IMR-90 (cell line): Measurements from ENCODE around the gene WHRN. TPM values are rescaled to one million over a fixed set of nuclear protein-coding genes. Genes with fewer than 3 reads are reported as not detected.

Experiments used
- ATAC-seq: fragments of 200-7000 bp; cut with Tn5 transposase; 2 replicates; pipeline ENCODE4 v1.9.1; 2020; ENCODE audit warnings: low read depth, mild to moderate bottlenecking, moderate library complexity
- BruUV-seq: library from RNA; stranded (reverse); fragments of 400-500 nt; replicated peaks from 2 replicates; lab custom pipeline; 2021; lab: Mats Ljungman, UMichigan
- CTCF ChIA-PET: fragments of 300-600 bp; formaldehyde crosslinking; extraction: SDS; loops from one replicate; lab custom pipeline; 2021; ENCODE audit warnings: antibody characterized with exemption; lab: Yijun Ruan, JAX
- POLR2A ChIA-PET: fragments of 300-600 bp; sonication (Branson Sonifier 250); formaldehyde crosslinking; loops from one replicate; lab custom pipeline; 2022; ENCODE audit warnings: antibody characterized with exemption; ENCODE audit not compliant: unreplicated experiment; lab: Charles Lee
- DNase-seq: peaks from one replicate; pipeline ENCODE4 v3.0.0; 2013
- H2AFZ ChIP-seq: replicated peaks from 2 replicates; pipeline ENCODE3; 2013; ENCODE audit warnings: low read length, mild to moderate bottlenecking; ENCODE audit not compliant: poor library complexity
- H2AK5ac ChIP-seq: 2 replicates; pipeline ENCODE4 v1.6.1; 2013; ENCODE audit warnings: low read depth, low read length, inconsistent platforms
- H2AK9ac ChIP-seq: replicated peaks from 2 replicates; pipeline ENCODE3; 2013; ENCODE audit warnings: mild to moderate bottlenecking, low read depth, low read length, moderate library complexity; ENCODE audit not compliant: poor library complexity
- H2BK120ac ChIP-seq: 2 replicates; pipeline ENCODE4 v1.6.1; 2013; ENCODE audit warnings: low read depth, low read length, inconsistent platforms
- H2BK15ac ChIP-seq: 3 replicates; pipeline ENCODE4 v1.6.1; 2013; ENCODE audit warnings: low read depth, low read length, inconsistent platforms
- H2BK20ac ChIP-seq: 2 replicates; pipeline ENCODE4 v1.6.1; 2013; ENCODE audit warnings: low read depth, mild to moderate bottlenecking, inconsistent platforms, low read length, moderate library complexity
- H2BK5ac ChIP-seq: 2 replicates; pipeline ENCODE4 v1.6.1; 2013; ENCODE audit warnings: mild to moderate bottlenecking, low read depth, low read length, inconsistent platforms; ENCODE audit not compliant: poor library complexity, severe bottlenecking
- H3K14ac ChIP-seq: replicated peaks from 2 replicates; pipeline ENCODE4 v1.6.1; 2013; ENCODE audit warnings: low read depth, low read length, inconsistent platforms
- H3K18ac ChIP-seq: 2 replicates; pipeline ENCODE4 v1.6.1; 2013; ENCODE audit warnings: low read depth, low read length, control low read depth
- H3K23ac ChIP-seq: 2 replicates; pipeline ENCODE4 v1.6.1; 2013; ENCODE audit warnings: low read depth, low read length, inconsistent platforms
- H3K27ac ChIP-seq: 2 replicates; pipeline ENCODE4 v1.5.1; 2013; ENCODE audit warnings: mild to moderate bottlenecking, control low read depth, low read length; ENCODE audit not compliant: insufficient read depth
- H3K27me3 ChIP-seq: 2 replicates; pipeline ENCODE4 v1.6.1; 2013; ENCODE audit warnings: low read length; ENCODE audit not compliant: control insufficient read depth, insufficient read depth
- H3K36me3 ChIP-seq: 2 replicates; pipeline ENCODE4 v1.6.1; 2013; ENCODE audit warnings: low read length, mixed read lengths; ENCODE audit not compliant: control insufficient read depth, insufficient read depth
- H3K4ac ChIP-seq: 2 replicates; pipeline ENCODE4 v1.6.1; 2013; ENCODE audit warnings: low read depth, low read length, inconsistent platforms
- H3K4me1 ChIP-seq: 2 replicates; pipeline ENCODE4 v1.6.1; 2013; ENCODE audit warnings: low read length, mixed read lengths; ENCODE audit not compliant: control insufficient read depth, insufficient read depth
- H3K4me2 ChIP-seq: 2 replicates; pipeline ENCODE4 v1.6.1; 2013; ENCODE audit warnings: low read depth, mild to moderate bottlenecking, control low read depth, low read length, moderate library complexity
- H3K4me3 ChIP-seq: 2 replicates; pipeline ENCODE4 v1.5.1; 2013; ENCODE audit warnings: low read depth, mild to moderate bottlenecking, control low read depth, low read length, moderate library complexity; ENCODE audit not compliant: insufficient read depth
- H3K56ac ChIP-seq: 2 replicates; pipeline ENCODE4 v1.6.1; 2013; ENCODE audit warnings: low read length, inconsistent platforms; ENCODE audit not compliant: insufficient read depth; ENCODE audit errors: extremely low read depth
- H3K79me1 ChIP-seq, 2 experiments: 2 replicates each; pipeline ENCODE4 v1.6.1; 2013; ENCODE audit warnings: low read length in 2 of 2, inconsistent platforms in 1 of 2, low read depth in 1 of 2
- H3K9ac ChIP-seq: 2 replicates; pipeline ENCODE4 v1.6.1; 2013; ENCODE audit warnings: low read depth, low read length, control low read depth
- H3K9me1 ChIP-seq: 2 replicates; pipeline ENCODE4 v1.6.1; 2013; ENCODE audit warnings: low read length, inconsistent platforms; ENCODE audit not compliant: insufficient read depth
- H3K9me3 ChIP-seq: 2 replicates; pipeline ENCODE4 v1.6.1; 2013; ENCODE audit warnings: low read length; ENCODE audit not compliant: control insufficient read depth, insufficient read depth
- H4K20me1 ChIP-seq: 2 replicates; pipeline ENCODE4 v1.6.1; 2013; ENCODE audit warnings: low read length, inconsistent platforms; ENCODE audit not compliant: insufficient read depth
- H4K5ac ChIP-seq: 2 replicates; pipeline ENCODE4 v1.6.1; 2013; ENCODE audit warnings: mild to moderate bottlenecking, low read depth, low read length, control low read depth
- H4K8ac ChIP-seq, 2 experiments: 2 replicates each; pipeline ENCODE4 v1.6.1; 2013; ENCODE audit warnings: low read depth in 2 of 2, low read length in 2 of 2, control low read depth in 1 of 2, inconsistent platforms in 1 of 2
- H4K91ac ChIP-seq: 2 replicates; pipeline ENCODE4 v1.6.1; 2013; ENCODE audit warnings: low read depth, low read length, inconsistent platforms; ENCODE audit not compliant: insufficient read depth
- BHLHE40 ChIP-seq: fragments of 150-350 bp; IDR thresholded peaks from 2 replicates; pipeline ENCODE4 v1.6.1; 2016; ENCODE audit warnings: mild to moderate bottlenecking, low read depth, low read length
- RCOR1 ChIP-seq: IDR thresholded peaks from 2 replicates; pipeline ENCODE4 v1.6.1; 2012; ENCODE audit warnings: mild to moderate bottlenecking, low read length, improper control_type of control experiment; ENCODE audit not compliant: insufficient replicate concordance
- WGBS, 2 experiments: methylation state at CpG; one replicate each; pipeline versions ENCODE4 v1.1.5 to v1.1.7; 2013; ENCODE audit warnings: missing lambda C conversion rate in 2 of 2; ENCODE audit not compliant: insufficient read length in 1 of 2; ENCODE audit errors: extremely low coverage in 2 of 2; 5-methylcytosine and 5-hydroxymethylcytosine counted together
- dilution Hi-C: fragments of 300-500 bp; cut with HindIII; formaldehyde crosslinking; loops from one replicate; pipeline ENCODE4 v1.14.3; 2018; ENCODE audit warnings: low sequenced_read_pairs; ENCODE audit not compliant: unreplicated experiment
- in situ Hi-C: fragments of 300-500 bp; cut with MboI; formaldehyde crosslinking; loops from 3 replicates; pipeline ENCODE4 v1.14.3; 2019; ENCODE audit warnings: low sequenced_read_pairs, inconsistent platforms, mixed read lengths
- intact Hi-C: fragments of 100-400 bp; cut with micrococcal nuclease; formaldehyde crosslinking; loops from 2 replicates; pipeline ENCODE4 v1.10.0; 2022
- polyA plus RNA-seq, 3 experiments: library from polyadenylated mRNA; depleted of rRNA; stranded (reverse); fragments of >200 nt; gene quantifications; 2 replicates each; pipeline ENCODE4 v1.2.3, GENCODE V29; 2012; ENCODE audit warnings: low replicate concordance in 1 of 3
- total RNA-seq: library from RNA; depleted of rRNA; stranded (reverse); fragments of >200 nt; gene quantifications from 2 replicates; pipeline ENCODE4 v1.2.3, GENCODE V29; 2012

The WHRN gene
- total and polyA plus RNA-seq, 2 of the 4 experiments (the other 2 are of a cell fraction) = 0.18 to 2.6 TPM

GRCh38 chr9:114465417-114465816, 39.9 kb downstream of the WHRN start:
- in situ Hi-C loops = no loop called here
- H3K4me3 ChIP-seq = no peak overlapping the region
- H3K9me1 ChIP-seq = no peaks in the 10 kb centered on the region
- no peak overlapping the region for H4K5ac ChIP-seq
- H3K4ac ChIP-seq = no peak overlapping the region
- no peak overlapping the region for H3K9ac ChIP-seq
- no peak overlapping the region for H3K4me2 ChIP-seq
- no peak overlapping the region for H4K8ac ChIP-seq
- H3K14ac ChIP-seq = no peak overlapping the region
- no peaks in the 10 kb centered on the region for H3K4me1 ChIP-seq
- CTCF ChIA-PET = no interaction called here
- ATAC-seq (no peak), DNase-seq (no peak)
- H3K27me3 ChIP-seq = peaks cover 2% of the 10 kb centered on the region; the same call in 1 of the 2 replicates
- H3K9me3 ChIP-seq = peaks cover 6% of the 10 kb centered on the region
- no peak overlapping the region for H2BK20ac ChIP-seq
- no peak overlapping the region for H3K27ac ChIP-seq
- no peak overlapping the region for H2BK15ac ChIP-seq
- no peak overlapping the region for H2BK120ac ChIP-seq
- H3K36me3 ChIP-seq = no peaks in the 10 kb centered on the region; the same call in 1 of the 2 replicates
- no TSS peak for BruUV-seq
- H3K23ac ChIP-seq = no peak overlapping the region
- H3K18ac ChIP-seq = no peak overlapping the region
- H3K79me1 ChIP-seq = no peaks in the 10 kb centered on the region; a peak in 1 of 4 replicates
- no peak for TF ChIP-seq RCOR1
- no peak for TF ChIP-seq BHLHE40
- POLR2A ChIA-PET = interaction anchor here (0.6 kb wide), 1 partner anchor 10 kb away, joined by 3 read pairs; no protein-coding TSS in a partner anchor
- no peaks in the 10 kb centered on the region for H4K20me1 ChIP-seq
- H2AK5ac ChIP-seq = no peak overlapping the region
- H2BK5ac ChIP-seq = no peak overlapping the region
- H2AFZ ChIP-seq = no peak overlapping the region
- dilution Hi-C loops = no loop called here
- H4K91ac ChIP-seq = no peak overlapping the region
- H3K56ac ChIP-seq = no peak overlapping the region
- intact Hi-C loops = no loop called here
- H2AK9ac ChIP-seq = no peak overlapping the region
- WGBS, 2 experiments = 100% methylated on average over 3 of the region's 4 CpGs; no CpG with 5 or more reads in 1 of the 2 experiments
